RCC 7860 (cell line): Measurements from ENCODE around the gene PGAP2.
"Not testable (repeated sequence)": the region's sequence is repeated elsewhere in the genome, so short reads cannot be mapped to it uniquely, and the experiment has no call there.

Experiments used
- DNase-seq: peaks from one replicate; pipeline ENCODE4 v3.0.0-alpha.2; 2015; ENCODE audit warnings: low spot score
- FAIRE-seq: peaks from 2 replicates; lab custom pipeline; 2012; peaks lifted over from hg19 to GRCh38; lab: Jason Lieb, UNC

PGAP2 gene

GRCh38 chr11:3807909-3808860 lies at the start of gene PGAP2:
PGAP2 (plus strand) TSS chr11:3808560; CDS start chr11:3811260, 2,700 bp downstream.
- FAIRE-seq: no peak
- DNase-seq: no peak

GRCh38 chr11:3764266-3764665 lies 44.1 kb upstream of the PGAP2 start:
- no peak for DNase-seq
- no peak for FAIRE-seq

DNA sequence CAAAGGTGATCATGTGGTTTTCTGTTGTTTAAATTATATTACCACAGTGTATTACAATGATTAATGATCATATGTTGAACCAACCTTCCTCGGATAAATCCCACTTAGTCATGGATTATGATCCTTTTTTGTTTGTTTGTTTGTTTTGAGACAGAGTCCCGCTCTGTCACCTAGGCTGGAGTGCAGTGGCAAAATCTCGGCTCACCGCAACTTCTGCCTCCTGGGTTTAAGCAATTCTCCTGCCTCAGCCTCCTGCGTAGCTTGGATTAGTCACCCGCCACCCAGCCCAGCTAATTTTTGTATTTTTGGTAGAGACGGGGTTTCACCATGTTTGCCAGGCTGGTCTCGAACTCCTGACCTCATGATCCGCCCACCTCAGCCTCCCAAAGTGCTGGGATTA lies 41.5 kb upstream of the PGAP2 start:
- not testable (repeated sequence) for DNase-seq, FAIRE-seq

DNA sequence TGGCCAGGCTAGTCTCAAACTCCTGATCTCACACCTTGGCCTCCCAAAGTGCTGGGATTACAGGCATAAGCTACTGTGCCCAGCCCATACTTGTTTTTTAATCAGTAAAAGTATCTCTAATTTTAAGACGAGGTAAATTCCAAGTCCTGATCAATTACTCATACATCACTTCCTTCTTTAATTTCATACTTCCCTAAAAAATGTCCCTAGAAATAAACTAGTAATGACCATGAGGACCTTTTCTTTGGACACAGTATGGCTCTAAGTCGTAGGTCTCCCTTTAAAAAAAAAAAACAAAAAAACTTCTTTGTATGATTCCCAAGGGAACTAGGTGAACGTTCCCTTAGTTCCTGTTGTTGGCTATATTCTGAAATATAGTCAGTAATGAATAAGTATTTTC lies 40.8 kb upstream of the PGAP2 start:
- no peak for DNase-seq
- no peak for FAIRE-seq

DNA sequence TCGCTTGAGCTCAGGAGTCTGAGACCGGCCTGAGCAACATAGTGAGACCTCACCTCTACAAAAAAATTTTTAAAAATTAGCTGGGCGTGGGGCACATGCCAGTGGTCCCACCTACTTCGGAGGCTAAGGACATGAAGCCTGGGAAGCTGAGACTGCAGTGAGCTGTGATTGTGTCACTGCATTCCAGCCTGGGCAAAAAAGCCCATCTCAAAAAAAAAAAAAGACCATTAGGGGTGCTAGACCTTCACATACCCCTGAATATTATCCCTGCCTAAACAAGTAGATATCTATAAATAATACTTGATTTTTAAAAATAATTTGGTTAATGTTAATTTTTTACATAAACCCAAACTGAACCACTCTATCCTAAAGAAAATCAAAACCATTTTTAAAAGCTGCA lies 35.2 kb upstream of the PGAP2 start:
- FAIRE-seq (no peak), DNase-seq (no peak)

- DNase-seq (no peak), FAIRE-seq (no peak)
Measured at GRCh38 chr11:3775736-3776406, 32.5 kb upstream of the PGAP2 start.

- FAIRE-seq (no peak), DNase-seq (no peak)
Measured at GRCh38 chr11:3781423-3781822, 26.9 kb upstream of the PGAP2 start.

- DNase-seq (no peak), FAIRE-seq (no peak)
Measured at GRCh38 chr11:3782963-3783362, 25.4 kb upstream of the PGAP2 start.

GRCh38 chr11:3783611-3784010 lies 24.7 kb upstream of the PGAP2 start:
- FAIRE-seq: no peak
- no peak for DNase-seq

DNA sequence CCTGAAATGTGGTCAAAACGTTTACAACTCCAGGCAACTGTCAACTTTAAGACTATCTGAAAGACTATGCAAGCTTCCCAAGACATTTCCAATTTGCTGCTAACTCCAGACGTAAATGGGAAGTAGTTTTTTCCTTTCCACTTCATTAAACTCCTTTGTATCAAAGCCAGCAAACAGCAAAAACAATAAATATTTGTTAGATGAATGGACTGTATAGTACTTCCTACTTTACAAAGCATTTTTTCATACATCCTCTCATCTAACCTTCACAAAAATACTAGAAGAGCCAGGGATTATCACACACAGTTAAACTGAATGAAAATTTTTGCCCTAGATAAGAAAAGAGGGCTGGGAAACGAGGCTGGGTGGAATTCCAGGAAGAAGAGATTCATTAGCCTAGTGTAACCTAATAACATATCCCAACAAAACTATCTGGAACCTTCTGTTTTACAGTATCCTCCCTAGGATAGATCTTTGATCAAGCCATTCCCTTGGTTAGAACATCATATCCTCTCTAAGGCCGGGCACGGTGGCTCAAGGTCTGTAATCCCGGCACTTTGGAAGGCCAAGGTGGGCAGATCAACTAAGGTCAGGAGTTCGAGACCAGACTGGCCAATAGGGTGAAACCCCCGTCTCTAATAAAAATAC lies 21.5 kb upstream of the PGAP2 start:
- no peak for FAIRE-seq
- no peak for DNase-seq

- not testable (repeated sequence) for DNase-seq, FAIRE-seq
Measured at GRCh38 chr11:3794387-3794786, 14.0 kb upstream of the PGAP2 start.

- FAIRE-seq (no peak), DNase-seq (no peak)
Measured at GRCh38 chr11:3795131-3796001, 13.0 kb upstream of the PGAP2 start.

GRCh38 chr11:3796002-3796311 lies 12.4 kb upstream of the PGAP2 start:
- no peak for FAIRE-seq

DNA sequence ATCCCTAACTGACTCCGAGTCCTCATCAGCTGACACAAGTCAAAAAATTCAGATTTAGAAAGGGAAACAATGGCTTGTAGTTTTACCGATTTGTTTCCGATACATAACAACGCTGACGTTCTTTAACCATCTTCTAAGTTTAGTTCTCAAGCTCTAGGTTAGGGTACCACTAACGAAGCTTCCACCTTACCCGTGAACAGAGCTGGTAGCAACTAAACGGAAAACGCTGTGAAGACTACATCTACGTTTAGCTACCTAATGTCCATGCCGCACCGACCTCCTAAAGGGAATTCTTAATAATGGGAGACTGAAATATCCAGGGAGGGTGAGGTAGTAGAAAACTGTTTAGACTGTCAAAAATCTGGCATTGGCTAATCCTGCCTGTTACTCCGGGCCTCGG lies 12.0 kb upstream of the PGAP2 start:
- FAIRE-seq (no peak), DNase-seq (no peak)

More at GRCh38 chr11:3796002-3796311, 12.4 kb upstream of the PGAP2 start:
- DNase-seq: no peak

DNA sequence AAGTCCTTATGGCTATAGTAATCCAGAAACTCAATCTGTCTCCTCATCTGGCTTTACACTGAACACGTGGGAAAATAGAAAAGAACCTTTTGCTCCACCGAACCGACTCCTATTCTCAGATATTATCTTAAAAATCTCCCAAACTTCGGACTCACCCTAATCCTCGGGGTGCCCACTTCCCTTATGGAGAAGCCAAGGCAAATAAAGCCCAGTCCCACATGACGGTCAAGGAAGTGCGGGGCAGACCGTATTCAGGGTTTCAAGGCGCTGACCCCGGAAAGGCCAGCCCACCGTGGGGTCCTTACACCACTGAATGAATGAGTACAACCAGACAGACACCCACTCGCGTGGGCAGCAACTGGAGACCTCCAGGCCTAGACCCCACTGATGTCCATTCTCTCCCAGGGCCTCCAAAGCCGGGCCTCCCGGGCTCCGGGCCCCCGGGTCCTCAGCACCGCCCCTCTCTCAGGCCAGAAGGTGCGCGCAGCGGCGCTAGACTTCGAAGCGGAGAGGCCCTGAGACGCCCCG lies 11.5 kb upstream of the PGAP2 start:
- no peak for FAIRE-seq
- DNase-seq: no peak

- DNase-seq: peak; percentile 98
- FAIRE-seq: peak; percentile 86
Measured at GRCh38 chr11:3797329-3798090, 10.8 kb upstream of the PGAP2 start, which contains the start of gene NUP98. NUP98 (minus strand) TSS chr11:3797554; CDS start chr11:3782117, 15,437 bp downstream.

DNA sequence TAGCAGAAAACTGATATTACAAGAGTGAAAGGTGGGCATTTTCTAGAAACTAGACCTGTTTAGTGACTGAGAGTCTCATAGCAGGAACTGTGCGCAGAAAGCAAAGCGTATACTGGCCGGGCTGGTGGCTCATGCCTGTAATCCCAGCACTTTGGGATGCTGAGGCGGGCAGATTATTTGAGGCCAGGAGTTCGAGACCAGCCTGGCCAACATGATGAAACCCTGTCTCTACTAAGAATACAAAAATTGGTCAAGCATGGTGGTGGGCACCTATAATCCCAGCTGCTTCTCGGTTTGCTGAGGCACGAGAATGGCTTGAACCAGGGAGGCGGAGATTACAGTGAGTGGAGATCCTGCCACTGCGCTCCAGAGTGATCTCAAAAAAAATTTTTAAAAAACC lies 9.2 kb upstream of the PGAP2 start:
- DNase-seq (no peak), FAIRE-seq (no peak)

- DNase-seq (no peak), FAIRE-seq (no peak)
Measured at GRCh38 chr11:3799873-3800272, 8.5 kb upstream of the PGAP2 start.

DNA sequence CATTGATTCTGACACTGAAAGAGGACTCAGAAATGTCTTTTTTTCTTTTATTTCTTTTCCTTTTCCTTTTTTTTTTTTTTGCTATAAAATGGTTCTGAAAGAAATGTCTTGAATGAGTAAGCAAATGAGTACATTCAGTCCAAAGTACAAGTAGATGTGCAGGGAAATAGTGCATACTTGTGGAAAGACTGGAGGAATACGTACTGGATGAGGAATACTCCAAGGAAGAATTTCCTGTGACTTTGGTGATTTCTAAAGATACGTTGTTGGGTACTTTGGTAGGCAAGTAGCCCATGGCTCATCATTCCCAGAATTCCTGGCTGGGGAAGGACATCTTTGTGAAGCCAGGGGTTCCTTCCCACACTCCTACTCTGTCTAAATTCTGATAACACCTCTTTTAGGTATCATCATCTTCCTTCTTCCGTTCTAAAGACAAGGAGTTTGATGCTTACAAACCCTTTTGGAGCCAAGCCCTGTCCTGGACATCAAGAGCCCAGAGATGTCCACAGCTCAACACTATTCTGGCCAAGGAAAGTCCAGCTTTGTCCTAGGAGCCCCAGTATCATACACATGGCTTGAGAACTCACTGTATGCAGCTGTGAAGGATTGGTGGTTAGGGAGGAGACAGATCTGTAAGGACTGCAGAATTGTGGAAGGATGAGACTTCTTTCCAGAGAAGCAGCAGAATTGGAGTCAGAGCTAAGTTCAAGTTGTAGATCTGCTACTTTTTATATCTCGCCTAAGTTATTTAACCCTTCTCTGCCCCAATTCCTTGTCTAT lies 6.2 kb upstream of the PGAP2 start:
- DNase-seq (peak; percentile 92), FAIRE-seq (peak; percentile 81)
